Endothelial cell of umbilical vein (primary cell): ENCODE data around the gene DHX35. TPM values are rescaled to one million over a fixed set of nuclear protein-coding genes. Genes with fewer than 3 reads are reported as not detected.

Experiments used
- BruUV-seq: library from RNA; stranded (reverse); fragments of 400-500 nt; replicated peaks from 2 replicates; lab custom pipeline; 2021; lab: Mats Ljungman, UMichigan
- CTCF ChIA-PET: fragments of 300-600, 350-600 bp; sonication (Branson Sonifier 250); formaldehyde crosslinking; loops from one replicate; lab custom pipeline; 2021; ENCODE audit warnings: antibody characterized with exemption, inconsistent platforms; lab: Charles Lee
- POLR2A ChIA-PET: fragments of 300-600, 350-600 bp; sonication (Branson Sonifier 250); formaldehyde crosslinking; loops from one replicate; lab custom pipeline; 2021; ENCODE audit warnings: antibody characterized with exemption, inconsistent platforms; lab: Charles Lee
- DNase-seq: peaks from one replicate; pipeline ENCODE4 v3.0.0-alpha.2; 2011; ENCODE audit warnings: low read depth, low spot score
- FAIRE-seq: peaks from 2 replicates; lab custom pipeline; 2011; peaks lifted over from hg19 to GRCh38; lab: Jason Lieb, UNC
- H2AFZ ChIP-seq: 2 replicates; pipeline ENCODE4 v1.6.0; 2012; ENCODE audit warnings: low read depth, low read length, control low read depth, inconsistent platforms
- H3K27ac ChIP-seq: 2 replicates; pipeline ENCODE4 v1.5.1; 2011; ENCODE audit warnings: low read depth, mild to moderate bottlenecking, control low read depth, low read length, moderate library complexity; ENCODE audit not compliant: insufficient read depth
- H3K27me3 ChIP-seq, 2 experiments: 2 replicates each; pipeline versions ENCODE4 v1.6.0 to v1.6.1; 2011; ENCODE audit warnings: low read length in 2 of 2, mixed read lengths in 1 of 2; ENCODE audit not compliant: control insufficient read depth in 2 of 2, insufficient read depth in 2 of 2
- H3K36me3 ChIP-seq, 2 experiments: 2 replicates in 1 of 2; 3 replicates in 1 of 2; pipeline ENCODE4 v1.5.1; 2011; ENCODE audit warnings: low read length in 2 of 2, mild to moderate bottlenecking in 1 of 2, moderate library complexity in 1 of 2; ENCODE audit not compliant: control insufficient read depth in 2 of 2, insufficient read depth in 2 of 2; ENCODE audit errors: extremely low read depth in 1 of 2
- H3K4me1 ChIP-seq: 3 replicates; pipeline ENCODE4 v1.5.1; 2011; ENCODE audit warnings: mild to moderate bottlenecking, low read length; ENCODE audit not compliant: control insufficient read depth, insufficient read depth; ENCODE audit errors: extremely low read depth
- H3K4me2 ChIP-seq: 2 replicates; pipeline ENCODE4 v1.6.1; 2011; ENCODE audit warnings: low read length, control low read depth, mixed read lengths; ENCODE audit not compliant: insufficient read depth
- H3K4me3 ChIP-seq, 3 experiments: fragments of 200-600 bp in 1 of 3; sonication (generic), shearing (Covaris generic) in 1 of 3; replicated peaks in 1 of 3; 2 replicates each; pipeline ENCODE4 v1.5.1; 2011 to 2016; ENCODE audit warnings: control low read depth in 3 of 3, low read length in 3 of 3, mild to moderate bottlenecking in 2 of 3, inconsistent platforms in 1 of 3, low read depth in 1 of 3, moderate library complexity in 1 of 3; ENCODE audit not compliant: insufficient read depth in 1 of 3
- H3K79me2 ChIP-seq: 2 replicates; pipeline ENCODE4 v1.6.0; 2012; ENCODE audit warnings: low read length, inconsistent platforms; ENCODE audit not compliant: control insufficient read depth, insufficient read depth
- H3K9ac ChIP-seq: replicated peaks from 2 replicates; pipeline ENCODE3; 2011; ENCODE audit warnings: low read length, control low read depth; ENCODE audit not compliant: insufficient read depth; ENCODE audit errors: extremely low read depth
- H3K9me1 ChIP-seq: replicated peaks from 3 replicates; pipeline ENCODE4 v1.6.0; 2011; ENCODE audit warnings: mild to moderate bottlenecking, low read length; ENCODE audit not compliant: control insufficient read depth, insufficient read depth; ENCODE audit errors: extremely low read depth
- H3K9me3 ChIP-seq: replicated peaks from 2 replicates; pipeline ENCODE4 v1.5.1; 2012; ENCODE audit warnings: low read length, inconsistent platforms; ENCODE audit not compliant: control insufficient read depth, insufficient read depth
- H4K20me1 ChIP-seq: replicated peaks from 2 replicates; pipeline ENCODE3; 2011; ENCODE audit warnings: mild to moderate bottlenecking, low read length; ENCODE audit not compliant: control insufficient read depth, insufficient read depth; ENCODE audit errors: extremely low read depth
- EZH2 ChIP-seq: IDR thresholded peaks from 2 replicates; pipeline ENCODE4 v1.6.1; 2012; ENCODE audit warnings: borderline replicate concordance, low read depth, mild to moderate bottlenecking, moderate library complexity, low read length, inconsistent platforms; ENCODE audit not compliant: severe bottlenecking
- FOS ChIP-seq: IDR thresholded peaks from 2 replicates; pipeline ENCODE4 v1.6.1; 2011; ENCODE audit warnings: mild to moderate bottlenecking, low read length, moderate library complexity, borderline replicate concordance; ENCODE audit not compliant: insufficient read depth
- GATA2 ChIP-seq: IDR thresholded peaks from 2 replicates; pipeline ENCODE4 v1.7.0; 2011; ENCODE audit warnings: low read depth, mild to moderate bottlenecking, moderate library complexity, mixed read lengths, low read length; ENCODE audit not compliant: insufficient read length, insufficient read depth
- JUN ChIP-seq: IDR thresholded peaks from 2 replicates; pipeline ENCODE4 v1.6.1; 2011; ENCODE audit warnings: borderline replicate concordance, low read depth; ENCODE audit not compliant: insufficient read length, insufficient read depth
- MYC ChIP-seq: IDR thresholded peaks from one replicate; pipeline ENCODE4 v1.6.1; 2011; ENCODE audit warnings: mild to moderate bottlenecking, low read depth, low read length
- POLR2A ChIP-seq: IDR thresholded peaks from 2 replicates; pipeline ENCODE4 v1.6.1; 2012; ENCODE audit warnings: low read depth, mild to moderate bottlenecking, control low read depth, low read length
- POLR2AphosphoS5 ChIP-seq: IDR thresholded peaks from 2 replicates; pipeline ENCODE4 v1.6.1; 2012; ENCODE audit warnings: low read depth, mild to moderate bottlenecking, control low read depth, low read length, moderate library complexity; ENCODE audit not compliant: insufficient read depth
- dilution Hi-C: fragments of 300-500 bp; cut with MboI; formaldehyde crosslinking; loops from one replicate; pipeline ENCODE4 v1.15.0; 2019; ENCODE audit warnings: low sequenced_read_pairs; ENCODE audit not compliant: extremely low pct_ligation_motif_present
- intact Hi-C: fragments of 100-400 bp; cut with micrococcal nuclease; formaldehyde crosslinking; loops from one replicate; pipeline ENCODE4 v1.10.0; 2022
- polyA plus RNA-seq, 4 experiments: library from polyadenylated mRNA; depleted of rRNA in 3 of 4; stranded (reverse) in 3 of 4; unstranded in 1 of 4; fragments of >200 nt; gene quantifications; 2 replicates each; pipeline versions ENCODE4 v1.2.1 to v1.2.3, GENCODE V29; 2011 to 2012; ENCODE audit warnings: missing spikeins in 1 of 4
- total RNA-seq: library from RNA; stranded (reverse); gene quantifications from 2 replicates; pipeline ENCODE4 v1.2.3, GENCODE V29; 2021
- TF ChIP-seq, protein P1 (sequence below): IDR thresholded peaks from 2 replicates; pipeline ENCODE4 v1.6.1; 2011; ENCODE audit not compliant: insufficient read depth, insufficient read length
- TF ChIP-seq, protein P2 (sequence below), 2 donors: IDR thresholded peaks; 1 replicate in 1 of 2; 2 replicates in 1 of 2; pipeline ENCODE4 v1.5.1; 2011; ENCODE audit warnings: low read length in 2 of 2, mild to moderate bottlenecking in 2 of 2, moderate library complexity in 2 of 2, control low read depth in 1 of 2, inconsistent platforms in 1 of 2, low read depth in 1 of 2; ENCODE audit not compliant: insufficient read depth in 1 of 2; ENCODE audit errors: extremely low read depth in 1 of 2

DHX35 gene
- total and polyA plus RNA-seq, 2 donors (not counting 3 experiments of a cell fraction or from before 2014, with no cell fraction given), result 10.0 to 13.0 TPM

DNA sequence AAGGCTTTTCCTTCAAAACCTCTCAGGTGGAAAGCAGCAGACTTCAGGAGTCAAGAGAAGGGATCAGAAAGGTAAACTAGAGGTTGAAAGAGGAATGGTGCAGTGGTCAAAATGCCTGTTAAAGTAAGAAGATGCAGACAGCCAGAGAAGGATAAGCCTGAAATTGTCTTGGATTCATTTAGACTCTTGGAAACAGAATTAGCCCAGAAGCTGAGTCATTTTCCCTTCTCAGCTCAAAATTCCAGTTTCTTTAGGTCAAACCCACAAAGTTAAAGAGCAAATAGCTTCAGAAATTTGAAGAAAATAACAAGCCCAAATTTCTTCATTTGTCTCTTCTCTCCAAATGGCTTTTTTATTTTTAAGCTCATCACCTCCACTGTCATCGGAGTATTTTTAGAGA is 73.9 kb downstream of the DHX35 start:
- FAIRE-seq (peak; percentile 33), DNase-seq (no peak)
- dilution Hi-C loops (no loop called here), intact Hi-C loops (no loop called here)
- Histone ChIP-seq H3K9ac (no peak overlapping the region), H3K27me3 (no peaks in the 10 kb centered on the region), H3K4me3 (no peak overlapping the region), H4K20me1 (no peaks in the 10 kb centered on the region), H2AFZ (no peak overlapping the region), H3K36me3 (peaks cover 2 to 7% of the 10 kb centered on the region in 2 experiments), H3K27ac (no peak overlapping the region), H3K9me1 (no peaks in the 10 kb centered on the region), H3K9me3 (no peaks in the 10 kb centered on the region), H3K4me1 (no peaks in the 10 kb centered on the region), H3K79me2 (no peaks in the 10 kb centered on the region), H3K4me2 (no peak overlapping the region)
- POLR2A ChIA-PET, result no interaction called here
- TF ChIP-seq EZH2 (no peak), MYC (no peak), GATA2 (no peak), JUN (no peak), POLR2A (no peak), FOS (no peak), POLR2AphosphoS5 (no peak)
- TF ChIP-seq, protein P1, sequence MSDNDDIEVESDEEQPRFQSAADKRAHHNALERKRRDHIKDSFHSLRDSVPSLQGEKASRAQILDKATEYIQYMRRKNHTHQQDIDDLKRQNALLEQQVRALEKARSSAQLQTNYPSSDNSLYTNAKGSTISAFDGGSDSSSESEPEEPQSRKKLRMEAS, result no peak
- TF ChIP-seq, protein P2, sequence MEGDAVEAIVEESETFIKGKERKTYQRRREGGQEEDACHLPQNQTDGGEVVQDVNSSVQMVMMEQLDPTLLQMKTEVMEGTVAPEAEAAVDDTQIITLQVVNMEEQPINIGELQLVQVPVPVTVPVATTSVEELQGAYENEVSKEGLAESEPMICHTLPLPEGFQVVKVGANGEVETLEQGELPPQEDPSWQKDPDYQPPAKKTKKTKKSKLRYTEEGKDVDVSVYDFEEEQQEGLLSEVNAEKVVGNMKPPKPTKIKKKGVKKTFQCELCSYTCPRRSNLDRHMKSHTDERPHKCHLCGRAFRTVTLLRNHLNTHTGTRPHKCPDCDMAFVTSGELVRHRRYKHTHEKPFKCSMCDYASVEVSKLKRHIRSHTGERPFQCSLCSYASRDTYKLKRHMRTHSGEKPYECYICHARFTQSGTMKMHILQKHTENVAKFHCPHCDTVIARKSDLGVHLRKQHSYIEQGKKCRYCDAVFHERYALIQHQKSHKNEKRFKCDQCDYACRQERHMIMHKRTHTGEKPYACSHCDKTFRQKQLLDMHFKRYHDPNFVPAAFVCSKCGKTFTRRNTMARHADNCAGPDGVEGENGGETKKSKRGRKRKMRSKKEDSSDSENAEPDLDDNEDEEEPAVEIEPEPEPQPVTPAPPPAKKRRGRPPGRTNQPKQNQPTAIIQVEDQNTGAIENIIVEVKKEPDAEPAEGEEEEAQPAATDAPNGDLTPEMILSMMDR (IDR thresholded peaks at IDR 0.05; ENCODE audit: extremely low read depth in 1 of 2, insufficient read depth in 1 of 2, low read depth in 1 of 2, low read length in 2 of 2), result no peak
- CTCF ChIA-PET, result interaction anchor here (0.7 to 4.8 kb wide), 2 partner anchors 14 to 310 kb away, joined by 3 to 24 read pairs; no protein-coding TSS in a partner anchor
- BruUV-seq, result no TSS peak
